T-helper 1 cell treated with Interleukin-12 subunit alpha and Interleukin-12 subunit beta and Interleukin-4 antibody, amounts not matched to agents 30 ng/mL and 1 ng/mL, for 36 hours (primary cell): Measurements from ENCODE around the gene COG5. TPM values are rescaled to one million over a fixed set of nuclear protein-coding genes. Genes with fewer than 3 reads are reported as not detected.
"Not testable (repeated sequence)": the region's sequence is repeated elsewhere in the genome, so short reads cannot be mapped to it uniquely, and the experiment has no call there.

ENCODE experiments used
- intact Hi-C: fragments of 100-400 bp; cut with micrococcal nuclease; formaldehyde crosslinking; loops from one replicate; pipeline ENCODE4 v1.15.1; 2024
- total RNA-seq: library from RNA; stranded (reverse); gene quantifications from 2 replicates; pipeline ENCODE4 v1.2.3, GENCODE V29; 2022

Gene COG5
- total RNA-seq, 1 donor from 2014 or later: 47.8 TPM

- intact Hi-C loops: no loop called here
Measured at GRCh38 chr7:107286751-107287621, 276.7 kb downstream of the COG5 start.

GRCh38 chr7:107284911-107285479, 278.7 kb downstream of the COG5 start:
- intact Hi-C loops: no loop called here

GRCh38 chr7:107277331-107277730, 286.4 kb downstream of the COG5 start:
- intact Hi-C loops: no loop called here

- intact Hi-C loops: no loop called here
Measured at GRCh38 chr7:107276220-107276827, 287.4 kb downstream of the COG5 start.

- intact Hi-C loops: no loop called here
Measured at GRCh38 chr7:107274506-107274905, 289.2 kb downstream of the COG5 start.

GRCh38 chr7:107269790-107270189, 293.9 kb downstream of the COG5 start:
- intact Hi-C loops: no loop called here

- intact Hi-C loops: no loop called here
Measured at GRCh38 chr7:107268594-107268993, 295.1 kb downstream of the COG5 start.

- intact Hi-C loops: no loop called here
Measured at GRCh38 chr7:107267138-107267537, 296.6 kb downstream of the COG5 start.

- intact Hi-C loops: no loop called here
Measured at GRCh38 chr7:107264723-107265122, 299.0 kb downstream of the COG5 start.

GRCh38 chr7:107262857-107263256, 300.9 kb downstream of the COG5 start:
- intact Hi-C loops: no loop called here

GRCh38 chr7:107258737-107259136, 305.0 kb downstream of the COG5 start:
- intact Hi-C loops: no loop called here

GRCh38 chr7:107255602-107256001, 308.1 kb downstream of the COG5 start:
- intact Hi-C loops: no loop called here

- intact Hi-C loops: no loop called here
Measured at GRCh38 chr7:107254398-107254985, 309.2 kb downstream of the COG5 start.

- intact Hi-C loops: no loop called here
Measured at GRCh38 chr7:107253599-107253998, 310.1 kb downstream of the COG5 start.

GRCh38 chr7:107251963-107252362, 311.8 kb downstream of the COG5 start:
- intact Hi-C loops: no loop called here

GRCh38 chr7:107248551-107249316, 315.0 kb downstream of the COG5 start:
- intact Hi-C loops: no loop called here

- intact Hi-C loops: not testable (repeated sequence)
Measured at GRCh38 chr7:107246836-107247235, 316.9 kb downstream of the COG5 start.

- intact Hi-C loops: no loop called here
Measured at GRCh38 chr7:107244613-107245012, 319.1 kb downstream of the COG5 start.

- intact Hi-C loops: no loop called here
Measured at GRCh38 chr7:107242267-107242666, 321.5 kb downstream of the COG5 start.

GRCh38 chr7:107237451-107237850, 326.3 kb downstream of the COG5 start:
- intact Hi-C loops: no loop called here

GRCh38 chr7:107236862-107237261, 326.9 kb downstream of the COG5 start:
- intact Hi-C loops: no loop called here
